Pancreas (tissue), 10 donors: ENCODE measurements around the gene LXN. TPM values are rescaled to one million over a fixed set of nuclear protein-coding genes. Genes with fewer than 3 reads are reported as not detected.

Source experiments
- ATAC-seq, 4 donors: fragments of 200-7000 bp; cut with Tn5 transposase; one replicate each; pipeline versions ENCODE4 v1.8.0 to v1.9.1; 2020; ENCODE audit warnings: mild to moderate bottlenecking in 4 of 4, moderate library complexity in 4 of 4
- DNase-seq, 6 donors: peaks; one replicate each; pipeline ENCODE4 v3.0.0-alpha.2; 2020
- FAIRE-seq: peaks from 2 replicates; lab custom pipeline; 2012; peaks lifted over from hg19 to GRCh38; lab: Jason Lieb, UNC
- H3K27ac ChIP-seq, 4 donors: fragments of 200-600 bp; sonication (generic); 1 replicate in 3 of 4; 2 replicates in 1 of 4; pipeline versions ENCODE4 v1.5.0 to v1.8.0; 2020
- H3K27me3 ChIP-seq, 4 donors: fragments of 200-600 bp; one replicate each; pipeline ENCODE4 v1.8.0; 2021
- H3K36me3 ChIP-seq, 3 donors: fragments of 200-600 bp; sonication (generic) in 1 of 3; one replicate each; pipeline versions ENCODE4 v1.5.0 to v1.8.0; 2020 to 2021
- H3K4me1 ChIP-seq, 3 donors: fragments of 200-600 bp; one replicate each; pipeline ENCODE4 v1.8.0; 2021
- H3K4me3 ChIP-seq, 4 donors: fragments of 200-600 bp; sonication (generic) in 2 of 4; one replicate each; pipeline versions ENCODE4 v1.5.0 to v1.8.0; 2020 to 2021
- H3K9me3 ChIP-seq, 4 donors: fragments of 200-600 bp; one replicate each; pipeline ENCODE4 v1.8.0; 2021
- WGBS, 2 donors: extraction: QIAGEN DNeasy Blood & Tissue Kit; methylation state at CpG; one replicate each; pipeline ENCODE4 v1.1.7; 2013; 5-methylcytosine and 5-hydroxymethylcytosine counted together
- intact Hi-C, 3 donors: fragments of 100-400 bp; cut with DNase I; formaldehyde crosslinking; loops; one replicate each; pipeline versions ENCODE4 v1.11.1 to v1.14.2; 2022
- polyA plus RNA-seq, 2 donors: library from polyadenylated mRNA; stranded (reverse); fragments of 200-250 nt; gene quantifications; one replicate each; pipeline ENCODE4 v1.2.3, GENCODE V29; 2013
- total RNA-seq, 6 donors: library from RNA; stranded (reverse); fragmentation: NEBNext Ultra II Directional in 4 of 6; extraction: Animal tissue kit (Norgen Biotek cat#: 25700) in 4 of 6; gene quantifications; one replicate each; pipeline versions ENCODE4 v1.2.1 to v1.2.4, GENCODE V29; 2021 to 2023
- TF ChIP-seq, protein P1 (sequence below), 4 donors: fragments of 200-600 bp; sonication (generic) in 3 of 4; IDR thresholded peaks; one replicate each; pipeline versions ENCODE4 v1.5.0 to v1.8.0; 2021; ENCODE audit warnings: antibody characterized with exemption in 4 of 4
- donor health status: healthy with polysubstance abuse.
- donor health status: DM: no; HTN: no; CAD: no; lungs with moderate emphysema.
- donor health status: DM: no; HTN: no; CAD: no.
- donor health status: control.
- donor health status: control.
- donor health status: Bipolar disorder and iron deficiency.
- donor health status: DM: yes; HTN: yes; CAD: no.
- donor health status: DM: no; HTN: no; CAD: no.
- donor health status: DM: no; HTN: no; CAD: no.
- donor health status: DM: yes; HTN: yes; CAD: no.

Gene LXN
- total and polyA plus RNA-seq, 8 donors, result 4.9 to 15.8 (median 6.8) TPM

DNA sequence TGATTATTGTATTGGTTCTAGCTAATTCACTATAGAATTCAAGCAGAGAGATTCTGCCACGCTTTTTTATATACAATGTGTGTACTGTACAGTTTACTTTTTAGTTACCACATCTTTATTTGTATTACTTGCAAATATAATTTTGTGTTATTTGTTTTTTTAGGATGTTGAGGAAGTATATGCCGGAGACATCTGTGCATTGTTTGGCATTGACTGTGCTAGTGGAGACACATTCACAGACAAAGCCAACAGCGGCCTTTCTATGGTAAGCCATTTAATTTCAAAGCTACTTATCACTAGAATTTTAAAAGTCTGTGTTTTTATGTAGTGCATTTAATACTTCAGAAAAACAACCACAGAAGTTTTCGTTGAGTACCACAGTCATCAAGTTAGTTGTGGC lies 11.7 kb downstream of the LXN start:
- TF ChIP-seq, protein P1, sequence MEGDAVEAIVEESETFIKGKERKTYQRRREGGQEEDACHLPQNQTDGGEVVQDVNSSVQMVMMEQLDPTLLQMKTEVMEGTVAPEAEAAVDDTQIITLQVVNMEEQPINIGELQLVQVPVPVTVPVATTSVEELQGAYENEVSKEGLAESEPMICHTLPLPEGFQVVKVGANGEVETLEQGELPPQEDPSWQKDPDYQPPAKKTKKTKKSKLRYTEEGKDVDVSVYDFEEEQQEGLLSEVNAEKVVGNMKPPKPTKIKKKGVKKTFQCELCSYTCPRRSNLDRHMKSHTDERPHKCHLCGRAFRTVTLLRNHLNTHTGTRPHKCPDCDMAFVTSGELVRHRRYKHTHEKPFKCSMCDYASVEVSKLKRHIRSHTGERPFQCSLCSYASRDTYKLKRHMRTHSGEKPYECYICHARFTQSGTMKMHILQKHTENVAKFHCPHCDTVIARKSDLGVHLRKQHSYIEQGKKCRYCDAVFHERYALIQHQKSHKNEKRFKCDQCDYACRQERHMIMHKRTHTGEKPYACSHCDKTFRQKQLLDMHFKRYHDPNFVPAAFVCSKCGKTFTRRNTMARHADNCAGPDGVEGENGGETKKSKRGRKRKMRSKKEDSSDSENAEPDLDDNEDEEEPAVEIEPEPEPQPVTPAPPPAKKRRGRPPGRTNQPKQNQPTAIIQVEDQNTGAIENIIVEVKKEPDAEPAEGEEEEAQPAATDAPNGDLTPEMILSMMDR (IDR thresholded peaks at IDR 0.05), result no peak
- no peak for FAIRE-seq
- DNase-seq, result no peak
- Histone ChIP-seq H3K27ac (no peak overlapping the region), H3K4me1 (peaks cover 0 to 4% (median 0%) of the 10 kb centered on the region in 3 donors), H3K27me3 (no peaks in the 10 kb centered on the region), H3K4me3 (no peak overlapping the region), H3K9me3 (no peaks in the 10 kb centered on the region), H3K36me3 (peaks cover 0 to 19% (median 3%) of the 10 kb centered on the region in 3 donors)
- no peak for ATAC-seq
- intact Hi-C loops, result no loop called here
- 90 to 95% methylated on average over 4 of the region's 4 CpGs for WGBS, 2 donors

DNA sequence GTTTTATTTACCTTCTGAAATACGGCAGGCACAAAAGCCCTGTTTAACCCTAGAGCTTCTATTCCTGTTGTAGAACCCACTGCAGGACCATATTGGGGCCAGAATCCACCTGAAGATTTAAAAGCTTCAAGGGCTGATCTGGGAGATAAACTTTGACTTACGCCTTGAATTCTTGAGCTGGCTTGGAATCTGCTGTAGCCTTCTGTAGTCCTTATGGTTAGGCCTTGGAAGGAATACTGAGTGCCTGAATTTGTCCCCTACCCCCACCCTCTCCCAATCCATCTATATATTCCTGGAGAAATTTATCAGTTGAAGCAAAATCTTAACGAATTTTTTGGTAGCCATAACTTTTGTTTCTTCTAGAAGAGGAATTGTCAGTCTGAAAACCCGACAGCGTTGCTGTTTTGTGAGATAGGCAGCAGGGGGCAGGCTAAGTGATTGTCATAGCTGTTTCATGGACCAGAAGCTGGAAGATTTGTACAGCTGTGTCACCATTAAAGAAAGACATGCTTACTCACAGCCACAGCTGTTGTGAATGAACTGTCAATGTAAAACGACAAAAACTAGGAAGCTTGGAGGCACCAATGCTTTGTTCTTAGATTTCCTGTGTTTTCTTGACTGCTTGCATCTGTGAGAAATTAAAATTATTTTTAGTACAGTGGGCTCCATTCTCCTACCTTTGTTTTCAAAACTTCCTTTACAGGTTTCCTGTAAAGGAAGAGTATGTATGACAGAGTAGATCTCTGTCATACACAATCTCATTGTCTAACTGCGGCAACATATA lies 12.8 kb downstream of the LXN start:
- TF ChIP-seq, protein P1 (IDR thresholded peaks at IDR 0.05), result peak; percentile 21 to 56 (median 44)
- WGBS, 2 donors, result 42 to 46% methylated on average over 7 of the region's 7 CpGs
- no peaks in the 10 kb centered on the region for H3K9me3 ChIP-seq
- H3K27ac ChIP-seq, result no peak overlapping the region
- FAIRE-seq, result peak; percentile 53
- DNase-seq, result peak in 4 of 6 donors; percentile 20 to 61 (median 27)
- H3K4me1 ChIP-seq, result peaks cover 0 to 4% (median 0%) of the 10 kb centered on the region in 3 donors
- H3K4me3 ChIP-seq, result no peak overlapping the region
- ATAC-seq, result peak; percentile 77 to 97 (median 94)
- H3K36me3 ChIP-seq, result peaks cover 0 to 26% (median 3%) of the 10 kb centered on the region in 3 donors
- intact Hi-C loops, result no loop called here
- H3K27me3 ChIP-seq, result no peaks in the 10 kb centered on the region

DNA sequence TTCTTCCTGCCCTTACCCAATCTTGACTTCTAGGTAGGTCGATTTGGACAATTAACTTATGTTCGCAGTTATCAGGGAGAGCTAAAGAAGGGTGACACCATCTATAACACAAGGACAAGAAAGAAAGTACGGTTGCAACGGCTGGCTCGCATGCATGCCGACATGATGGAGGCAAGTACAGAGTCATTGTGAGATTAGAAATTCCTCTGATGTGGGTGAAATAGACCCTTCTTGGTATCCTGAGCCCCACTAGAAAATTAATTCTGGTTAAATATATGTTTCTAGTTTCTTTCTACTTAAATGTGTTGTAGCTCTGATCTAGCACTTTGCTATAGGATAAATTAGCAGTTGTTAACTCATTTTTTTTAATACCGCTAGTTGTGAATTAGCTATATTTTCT lies 13.6 kb downstream of the LXN start:
- FAIRE-seq (no peak), ATAC-seq (no peak), DNase-seq (no peak)
- Histone ChIP-seq H3K36me3 (peaks cover 0 to 28% (median 3%) of the 10 kb centered on the region in 3 donors), H3K4me1 (peaks cover 0 to 4% (median 0%) of the 10 kb centered on the region in 3 donors), H3K27me3 (no peaks in the 10 kb centered on the region), H3K27ac (no peak overlapping the region), H3K4me3 (no peak overlapping the region), H3K9me3 (no peaks in the 10 kb centered on the region)
- intact Hi-C loops, result no loop called here
- TF ChIP-seq, protein P1 (IDR thresholded peaks at IDR 0.05), result no peak
- WGBS, 2 donors, result 92 to 93% methylated on average over 7 of the region's 7 CpGs

DNA sequence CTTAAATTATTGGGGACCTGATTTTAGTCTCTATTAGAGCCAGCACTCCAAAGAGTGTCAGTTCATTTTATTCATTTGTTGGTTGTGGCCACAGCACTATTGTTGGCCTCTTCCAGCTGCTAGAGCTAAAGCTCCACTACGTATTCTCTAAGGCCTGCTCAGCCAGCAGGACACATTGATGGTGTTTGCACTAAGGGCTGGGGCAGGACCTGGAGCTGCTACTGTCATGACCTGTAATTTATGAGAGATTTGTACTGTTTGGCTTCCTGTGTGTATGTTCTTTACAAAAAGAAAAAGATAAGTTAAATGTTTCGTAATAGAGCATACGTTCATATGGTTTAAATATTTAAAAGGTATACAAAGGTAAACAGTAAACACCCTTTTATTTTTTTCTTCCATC lies 20.0 kb downstream of the LXN start:
- H3K4me3 ChIP-seq, result no peak overlapping the region
- peaks cover 0 to 3% (median 0%) of the 10 kb centered on the region in 3 donors for H3K4me1 ChIP-seq
- 80 to 83% methylated on average over 3 of the region's 3 CpGs for WGBS, 2 donors
- FAIRE-seq, result no peak
- H3K27ac ChIP-seq, result no peak overlapping the region
- intact Hi-C loops, result no loop called here
- no peak for DNase-seq
- TF ChIP-seq, protein P1 (IDR thresholded peaks at IDR 0.05), result no peak
- H3K9me3 ChIP-seq, result no peaks in the 10 kb centered on the region
- no peak for ATAC-seq
- H3K27me3 ChIP-seq, result no peaks in the 10 kb centered on the region
- peaks cover 0 to 25% (median 0%) of the 10 kb centered on the region in 3 donors for H3K36me3 ChIP-seq

DNA sequence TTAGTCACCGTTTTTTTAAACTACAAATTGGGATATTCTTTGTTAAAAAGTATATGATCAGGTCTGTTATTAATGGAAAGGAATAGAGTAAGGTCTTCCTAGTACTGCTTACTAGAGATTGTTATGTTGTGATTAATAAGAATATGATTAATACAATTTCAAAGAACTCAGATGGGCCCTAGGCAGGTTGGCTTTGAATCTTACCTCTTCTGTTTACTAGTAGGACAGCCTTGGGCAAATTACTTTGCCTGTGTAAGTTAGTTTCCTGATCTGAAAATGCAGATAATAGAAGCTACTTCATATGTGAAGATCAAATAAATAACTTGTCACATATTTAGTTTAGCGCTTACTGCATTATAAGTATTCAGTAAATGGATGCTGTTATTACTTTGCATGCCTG lies 21.3 kb downstream of the LXN start:
- WGBS, 2 donors, result 84 to 89% methylated on average over 2 of the region's 2 CpGs
- FAIRE-seq, result no peak
- intact Hi-C loops, result no loop called here
- Histone ChIP-seq H3K27ac (no peak overlapping the region), H3K4me1 (no peaks in the 10 kb centered on the region), H3K27me3 (no peaks in the 10 kb centered on the region), H3K9me3 (no peaks in the 10 kb centered on the region), H3K36me3 (peaks cover 0 to 25% (median 0%) of the 10 kb centered on the region in 3 donors), H3K4me3 (no peak overlapping the region)
- TF ChIP-seq, protein P1 (IDR thresholded peaks at IDR 0.05), result no peak
- no peak for DNase-seq
- ATAC-seq, result no peak
